ENCODE data around the gene UTP11.

Gene UTP11

DNA sequence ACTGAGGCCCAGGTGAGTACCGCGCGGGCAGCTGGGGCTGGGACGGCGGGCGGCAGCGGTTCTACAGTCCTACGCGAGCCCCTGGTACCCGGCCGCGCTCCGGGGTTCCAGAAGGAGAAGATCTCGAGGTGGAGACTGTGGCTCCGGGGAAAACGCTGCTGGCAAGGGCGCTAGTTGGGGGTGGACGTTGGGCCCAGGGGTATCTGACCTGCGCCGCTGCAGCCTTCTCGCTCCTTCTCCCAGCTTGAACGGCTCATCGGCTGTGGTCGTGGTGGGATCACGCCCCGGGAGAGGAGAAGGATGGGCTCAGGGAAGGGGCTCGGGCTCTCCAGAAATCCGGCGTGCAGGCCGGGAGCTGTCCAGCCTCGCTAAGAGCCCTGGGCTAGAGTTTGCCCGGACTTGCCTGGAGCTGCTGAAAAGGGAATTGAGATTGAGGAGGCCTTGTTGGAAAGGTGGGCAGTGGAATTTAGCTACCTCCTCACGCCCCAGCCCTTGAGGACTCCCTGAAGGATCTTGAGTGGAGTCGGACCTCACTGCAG lies 35.1 kb downstream of the UTP11 start:
- Histone ChIP-seq H3K36me3 (replicated peaks in 1 of 2; ENCODE audit: control insufficient read depth in 2 of 2, insufficient read depth in 2 of 2, low read length in 2 of 2) (peaks cover 8 to 28% of the 10 kb centered on the region in 2 donors), H2BK120ac (ENCODE audit: low read depth, low read length) (no peak overlapping the region), H3K4me3 (ENCODE audit: low read length in 2 of 2) (peak overlapping the region; percentile 85 to 94), H2AK5ac (ENCODE audit: low read depth, low read length) (peak overlapping the region; percentile 29), H3K4me2 (ENCODE audit: insufficient read depth, low read length, poor library complexity, severe bottlenecking) (peak overlapping the region; percentile 96), H3K4ac (ENCODE audit: low read length) (no peak overlapping the region), H3K79me1 (ENCODE audit: low read depth, low read length) (peaks cover 6% of the 10 kb centered on the region), H2BK5ac (ENCODE audit: low read length) (peak overlapping the region; percentile 30), H3K23ac (ENCODE audit: low read depth, low read length, poor library complexity) (peak overlapping the region; percentile 74), H3K27me3 (ENCODE audit: control insufficient read depth in 3 of 3, insufficient read depth in 3 of 3, low read depth in 1 of 3, low read length in 3 of 3) (no peaks in the 10 kb centered on the region), H3K4me1 (ENCODE audit: control insufficient read depth in 2 of 2, insufficient read depth in 1 of 2, low read depth in 1 of 2, low read length in 2 of 2) (peaks cover 40 to 49% of the 10 kb centered on the region in 2 donors), H2BK15ac (ENCODE audit: low read length) (peak overlapping the region; percentile 90), H4K8ac (ENCODE audit: low read depth, low read length) (no peak overlapping the region), H3K9ac (ENCODE audit: low read depth, low read length, poor library complexity) (peak overlapping the region; percentile 85), H3K27ac (replicated peaks; ENCODE audit: low read length) (no peak overlapping the region), H2AFZ (ENCODE audit: low read length) (peak overlapping the region; percentile 91), H2BK12ac (ENCODE audit: low read length) (no peak overlapping the region), H3K14ac (ENCODE audit: low read length) (no peak overlapping the region), H3K18ac (ENCODE audit: low read length) (peak overlapping the region; percentile 97), H3K9me3 (replicated peaks in 1 of 2; ENCODE audit: control insufficient read depth in 2 of 2, insufficient read depth in 1 of 2, low read depth in 1 of 2, low read length in 2 of 2) (no peaks in the 10 kb centered on the region), H4K91ac (ENCODE audit: low read depth, low read length, poor library complexity) (no peak overlapping the region)
- no peak for DNase-seq (ENCODE audit: low spot score)
- no CpG with 5 or more reads among the region's 34 CpGs for whole genome bisulfite sequencing, 2 donors (ENCODE audit: extremely low coverage in 2 of 2, insufficient read length in 2 of 2, insufficient replicate concordance in 1 of 2)

DNA sequence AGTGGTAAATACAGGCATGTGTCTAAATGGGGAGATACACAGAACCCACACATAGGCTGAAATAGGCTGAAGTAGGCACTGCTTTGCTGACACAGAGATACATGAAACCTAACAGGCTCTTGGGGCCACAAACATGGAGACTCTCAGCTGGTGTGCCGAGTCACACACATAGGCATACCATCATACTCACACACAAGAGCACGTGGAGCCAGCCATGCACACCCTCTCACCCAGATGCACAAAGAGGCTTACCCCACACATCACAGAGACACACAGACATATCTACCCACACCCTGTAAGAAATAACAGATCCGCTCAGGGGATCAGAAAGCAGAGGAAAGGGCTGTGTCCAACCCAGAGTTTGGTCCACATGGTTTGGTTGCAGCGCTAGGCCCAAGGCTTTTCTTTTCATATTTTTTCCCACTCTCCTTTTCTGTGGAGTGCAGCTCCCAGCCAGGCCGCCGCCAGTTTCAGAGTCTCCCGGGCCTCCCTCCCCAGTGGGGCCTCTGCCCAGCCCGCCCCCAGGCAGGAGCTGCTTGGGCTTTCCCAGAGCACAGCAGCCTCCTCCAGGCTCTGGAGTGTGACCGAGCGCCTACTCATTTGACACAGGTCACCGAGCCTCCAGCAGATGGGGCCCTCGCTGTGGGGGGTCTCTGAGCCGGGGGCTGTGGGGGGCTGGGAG lies 38.0 kb downstream of the UTP11 start:
- Histone ChIP-seq H3K23ac (ENCODE audit: low read depth, low read length, poor library complexity) (no peak overlapping the region), H3K9ac (ENCODE audit: low read depth, low read length, poor library complexity) (no peak overlapping the region), H2BK12ac (ENCODE audit: low read length) (peak overlapping the region; percentile 12), H3K36me3 (replicated peaks in 1 of 2; ENCODE audit: control insufficient read depth in 2 of 2, insufficient read depth in 2 of 2, low read length in 2 of 2) (peaks cover 0 to 12% of the 10 kb centered on the region in 2 donors), H3K4me1 (ENCODE audit: control insufficient read depth in 2 of 2, insufficient read depth in 1 of 2, low read depth in 1 of 2, low read length in 2 of 2) (peaks cover 37 to 51% of the 10 kb centered on the region in 2 donors), H3K4me2 (ENCODE audit: insufficient read depth, low read length, poor library complexity, severe bottlenecking) (peak overlapping the region; percentile 21), H3K27me3 (ENCODE audit: control insufficient read depth in 3 of 3, insufficient read depth in 3 of 3, low read depth in 1 of 3, low read length in 3 of 3) (no peaks in the 10 kb centered on the region), H2BK15ac (ENCODE audit: low read length) (peak overlapping the region; percentile 89), H3K9me3 (replicated peaks in 1 of 2; ENCODE audit: control insufficient read depth in 2 of 2, insufficient read depth in 1 of 2, low read depth in 1 of 2, low read length in 2 of 2) (no peaks in the 10 kb centered on the region), H3K4ac (ENCODE audit: low read length) (no peak overlapping the region), H4K8ac (ENCODE audit: low read depth, low read length) (no peak overlapping the region), H3K18ac (ENCODE audit: low read length) (peak overlapping the region; percentile 63), H2AK5ac (ENCODE audit: low read depth, low read length) (peak overlapping the region; percentile 1), H2BK120ac (ENCODE audit: low read depth, low read length) (no peak overlapping the region), H3K4me3 (ENCODE audit: low read length in 2 of 2) (peak overlapping the region in 1 of 2 donors; percentile 2), H2BK5ac (ENCODE audit: low read length) (no peak overlapping the region), H4K91ac (ENCODE audit: low read depth, low read length, poor library complexity) (no peak overlapping the region), H2AFZ (ENCODE audit: low read length) (peak overlapping the region; percentile 2), H3K27ac (replicated peaks; ENCODE audit: low read length) (no peak overlapping the region), H3K79me1 (ENCODE audit: low read depth, low read length) (peaks cover 9% of the 10 kb centered on the region), H3K14ac (ENCODE audit: low read length) (no peak overlapping the region)
- DNase-seq (ENCODE audit: low spot score) = no peak
- WGBS, 2 donors (ENCODE audit: extremely low coverage in 2 of 2, insufficient read length in 2 of 2, insufficient replicate concordance in 1 of 2) = no CpG with 5 or more reads among the region's 13 CpGs

DNA sequence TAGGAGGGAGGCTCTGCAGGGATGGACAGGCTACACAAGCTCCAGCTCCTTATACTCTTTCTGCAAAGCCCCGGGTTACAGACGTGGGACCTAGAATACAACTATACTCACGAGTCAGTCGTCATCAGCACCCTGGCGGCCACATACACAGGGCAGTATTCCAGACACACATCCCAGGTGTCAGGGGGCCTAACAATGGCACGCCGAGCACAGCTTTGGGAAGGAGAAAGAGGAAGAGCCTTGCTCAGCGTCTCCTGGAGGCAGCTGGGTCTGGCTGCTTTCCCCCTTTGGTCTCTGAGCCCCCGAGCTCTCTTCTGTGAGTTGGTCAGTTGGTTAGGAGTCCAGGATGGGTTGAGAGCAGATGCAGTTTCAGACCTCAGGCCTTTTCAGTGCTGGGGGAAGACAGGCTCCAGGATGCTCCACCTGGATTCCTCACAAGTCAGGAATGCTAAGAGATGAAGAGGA lies 38.6 kb downstream of the UTP11 start:
- Histone ChIP-seq H4K8ac (ENCODE audit: low read depth, low read length) (no peak overlapping the region), H3K9ac (ENCODE audit: low read depth, low read length, poor library complexity) (no peak overlapping the region), H2BK15ac (ENCODE audit: low read length) (peak overlapping the region; percentile 89), H2AK5ac (ENCODE audit: low read depth, low read length) (peak overlapping the region; percentile 1), H3K14ac (ENCODE audit: low read length) (no peak overlapping the region), H3K27me3 (ENCODE audit: control insufficient read depth in 3 of 3, insufficient read depth in 3 of 3, low read depth in 1 of 3, low read length in 3 of 3) (no peaks in the 10 kb centered on the region), H2AFZ (ENCODE audit: low read length) (no peak overlapping the region), H2BK5ac (ENCODE audit: low read length) (peak overlapping the region; percentile 26), H3K4me3 (ENCODE audit: low read length in 2 of 2) (no peak overlapping the region), H3K79me1 (ENCODE audit: low read depth, low read length) (peaks cover 9% of the 10 kb centered on the region), H3K27ac (replicated peaks; ENCODE audit: low read length) (no peak overlapping the region), H3K18ac (ENCODE audit: low read length) (peak overlapping the region; percentile 86), H3K4me1 (ENCODE audit: control insufficient read depth in 2 of 2, insufficient read depth in 1 of 2, low read depth in 1 of 2, low read length in 2 of 2) (peaks cover 37 to 51% of the 10 kb centered on the region in 2 donors), H3K36me3 (replicated peaks in 1 of 2; ENCODE audit: control insufficient read depth in 2 of 2, insufficient read depth in 2 of 2, low read length in 2 of 2) (peaks cover 0 to 16% of the 10 kb centered on the region in 2 donors), H3K4me2 (ENCODE audit: insufficient read depth, low read length, poor library complexity, severe bottlenecking) (peak overlapping the region; percentile 21), H3K9me3 (replicated peaks in 1 of 2; ENCODE audit: control insufficient read depth in 2 of 2, insufficient read depth in 1 of 2, low read depth in 1 of 2, low read length in 2 of 2) (no peaks in the 10 kb centered on the region), H2BK12ac (ENCODE audit: low read length) (no peak overlapping the region), H4K91ac (ENCODE audit: low read depth, low read length, poor library complexity) (no peak overlapping the region), H2BK120ac (ENCODE audit: low read depth, low read length) (no peak overlapping the region), H3K23ac (ENCODE audit: low read depth, low read length, poor library complexity) (no peak overlapping the region), H3K4ac (ENCODE audit: low read length) (no peak overlapping the region)
- DNase-seq (ENCODE audit: low spot score) = no peak
- WGBS, 2 donors (ENCODE audit: extremely low coverage in 2 of 2, insufficient read length in 2 of 2, insufficient replicate concordance in 1 of 2) = no CpG with 5 or more reads among the region's 9 CpGs

DNA sequence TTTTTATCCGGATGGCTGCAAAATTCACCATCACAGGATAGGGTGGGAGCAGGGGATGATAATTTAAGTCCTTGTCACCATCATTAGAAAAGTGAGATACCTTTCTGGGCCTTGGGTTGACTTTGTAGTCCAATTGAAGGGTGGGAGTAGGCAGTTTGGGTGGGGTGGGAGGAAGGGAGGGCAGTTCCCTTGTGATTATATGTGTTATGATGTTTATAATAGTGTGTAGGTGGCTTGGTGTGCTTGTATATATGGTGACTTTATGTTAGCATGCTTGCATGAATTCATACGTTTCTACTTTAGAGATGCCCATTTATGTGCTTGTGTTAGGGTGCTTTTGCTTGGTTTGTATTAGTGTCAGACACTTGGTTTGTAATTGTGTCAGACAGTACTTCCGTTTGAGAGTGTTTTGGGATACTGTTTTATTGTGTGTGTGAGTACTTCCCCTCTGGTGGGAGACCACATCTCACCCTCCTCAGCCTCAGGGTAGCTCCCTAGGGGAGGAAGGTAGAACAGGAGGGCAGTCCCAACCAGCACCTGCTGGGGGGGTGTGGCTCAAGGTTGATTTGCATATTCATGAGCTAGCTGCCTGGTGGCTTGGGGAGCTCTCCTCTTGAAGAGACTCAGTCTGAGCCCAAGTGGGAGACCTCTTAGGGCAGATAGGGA lies 40.3 kb downstream of the UTP11 start:
- peaks cover 35 to 51% of the 10 kb centered on the region in 2 donors for H3K4me1 ChIP-seq (ENCODE audit: control insufficient read depth in 2 of 2, insufficient read depth in 1 of 2, low read depth in 1 of 2, low read length in 2 of 2)
- H3K4ac ChIP-seq (ENCODE audit: low read length) = no peak overlapping the region
- no peak overlapping the region for H2BK120ac ChIP-seq (ENCODE audit: low read depth, low read length)
- H4K8ac ChIP-seq (ENCODE audit: low read depth, low read length) = no peak overlapping the region
- no peak overlapping the region for H3K4me2 ChIP-seq (ENCODE audit: insufficient read depth, low read length, poor library complexity, severe bottlenecking)
- no peak overlapping the region for H3K23ac ChIP-seq (ENCODE audit: low read depth, low read length, poor library complexity)
- peaks cover 0 to 18% of the 10 kb centered on the region in 2 donors for H3K36me3 ChIP-seq (replicated peaks in 1 of 2; ENCODE audit: control insufficient read depth in 2 of 2, insufficient read depth in 2 of 2, low read length in 2 of 2)
- no peaks in the 10 kb centered on the region for H3K27me3 ChIP-seq (ENCODE audit: control insufficient read depth in 3 of 3, insufficient read depth in 3 of 3, low read depth in 1 of 3, low read length in 3 of 3)
- DNase-seq (ENCODE audit: low spot score) = no peak
- no peak overlapping the region for H3K27ac ChIP-seq (replicated peaks; ENCODE audit: low read length)
- no peak overlapping the region for H2BK15ac ChIP-seq (ENCODE audit: low read length)
- no peak overlapping the region for H3K4me3 ChIP-seq (ENCODE audit: low read length in 2 of 2)
- H3K79me1 ChIP-seq (ENCODE audit: low read depth, low read length) = peaks cover 5% of the 10 kb centered on the region
- H2AK5ac ChIP-seq (ENCODE audit: low read depth, low read length) = no peak overlapping the region
- no peak overlapping the region for H3K18ac ChIP-seq (ENCODE audit: low read length)
- no peak overlapping the region for H3K14ac ChIP-seq (ENCODE audit: low read length)
- H3K9ac ChIP-seq (ENCODE audit: low read depth, low read length, poor library complexity) = no peak overlapping the region
- no peak overlapping the region for H2AFZ ChIP-seq (ENCODE audit: low read length)
- no peak overlapping the region for H2BK12ac ChIP-seq (ENCODE audit: low read length)
- no peak overlapping the region for H4K91ac ChIP-seq (ENCODE audit: low read depth, low read length, poor library complexity)
- no peaks in the 10 kb centered on the region for H3K9me3 ChIP-seq (replicated peaks in 1 of 2; ENCODE audit: control insufficient read depth in 2 of 2, insufficient read depth in 1 of 2, low read depth in 1 of 2, low read length in 2 of 2)
- H2BK5ac ChIP-seq (ENCODE audit: low read length) = no peak overlapping the region
- no CpG with 5 or more reads among the region's 3 CpGs for WGBS, 2 donors (ENCODE audit: extremely low coverage in 2 of 2, insufficient read length in 2 of 2, insufficient replicate concordance in 1 of 2)

Data from neuronal stem cell (in vitro differentiated cells).